AG08396 (cell line): ENCODE results near the gene UBXN11.
A peak's percentile ranks its signal among the peaks of the same experiment; 100 is the strongest.

Experiments
- DNase-seq: peaks from one replicate; pipeline ENCODE4 v3.0.0; 2012; ENCODE audit warnings: low spot score, mixed read lengths

Gene UBXN11

GRCh38 chr1:26306290-26307229 lies at the start of gene UBXN11:
UBXN11 (minus strand) TSS chr1:26306636; CDS start chr1:26302883, 3,753 bp downstream.
- peak; percentile 94 for DNase-seq

GRCh38 chr1:26356106-26356505 lies 49.7 kb upstream of the UBXN11 start:
- DNase-seq = no peak

GRCh38 chr1:26354972-26355371 lies 48.5 kb upstream of the UBXN11 start:
- no peak for DNase-seq

- DNase-seq = no peak
Observed at GRCh38 chr1:26353976-26354820, 47.8 kb upstream of the UBXN11 start, which contains the start of gene CRYBG2. CRYBG2 (minus strand) TSS chr1:26354130; CDS start chr1:26346657, 7,473 bp downstream.

GRCh38 chr1:26353210-26353859 lies 46.9 kb upstream of the UBXN11 start:
- DNase-seq = no peak

GRCh38 chr1:26352338-26352679 lies 45.9 kb upstream of the UBXN11 start:
- no peak for DNase-seq

GRCh38 chr1:26351590-26352337 lies 45.3 kb upstream of the UBXN11 start:
- no peak for DNase-seq

GRCh38 chr1:26350701-26351589 lies 44.5 kb upstream of the UBXN11 start:
- DNase-seq = no peak

GRCh38 chr1:26350343-26350700 lies 43.9 kb upstream of the UBXN11 start:
- no peak for DNase-seq

- no peak for DNase-seq
Observed at GRCh38 chr1:26349877-26350244, 43.4 kb upstream of the UBXN11 start.

GRCh38 chr1:26349188-26349876 lies 42.9 kb upstream of the UBXN11 start:
- DNase-seq = peak; percentile 52

GRCh38 chr1:26346274-26347033 lies 40.0 kb upstream of the UBXN11 start:
- no peak for DNase-seq

- no peak for DNase-seq
Observed at GRCh38 chr1:26345718-26346117, 39.3 kb upstream of the UBXN11 start.

GRCh38 chr1:26344147-26344920 lies 37.9 kb upstream of the UBXN11 start:
- no peak for DNase-seq

- DNase-seq = no peak
Observed at GRCh38 chr1:26340047-26340481, 33.6 kb upstream of the UBXN11 start.

GRCh38 chr1:26338670-26339069 lies 32.2 kb upstream of the UBXN11 start:
- no peak for DNase-seq

- DNase-seq = no peak
Observed at GRCh38 chr1:26337625-26338024, 31.2 kb upstream of the UBXN11 start.

- no peak for DNase-seq
Observed at GRCh38 chr1:26337206-26337535, 30.7 kb upstream of the UBXN11 start.
